Embryonic facial prominence (tissue), 1 donor: ENCODE measurements around the gene TMEM39A.

Source experiments
- DNase-seq: peaks from one replicate; pipeline ENCODE4 v3.0.0-alpha.2; 2016; ENCODE audit errors: extremely low spot score

TMEM39A gene

DNA sequence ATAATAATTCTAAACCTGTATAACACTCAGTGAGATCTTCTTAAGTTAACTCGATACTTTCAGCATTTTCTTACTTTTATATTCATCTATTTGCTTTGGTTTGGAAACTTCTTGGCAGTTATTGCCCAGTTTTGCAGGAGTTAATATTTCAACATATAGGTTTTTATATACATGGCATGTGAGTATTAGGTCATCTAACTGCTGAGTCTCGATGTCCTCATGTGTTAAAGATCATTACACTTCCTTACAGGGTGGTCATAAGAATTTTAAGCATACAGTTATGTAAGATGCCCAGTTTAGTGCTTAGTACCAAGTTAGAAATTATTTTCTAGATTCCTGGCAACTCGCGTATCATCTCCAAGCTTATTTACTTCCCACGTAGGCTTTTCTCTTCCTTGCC lies 62.9 kb downstream of the TMEM39A start:
- no peak for DNase-seq

- no peak for DNase-seq
These were observed 66.5 kb downstream of the TMEM39A start for GRCh38 chr3:119396870-119397269.

DNA sequence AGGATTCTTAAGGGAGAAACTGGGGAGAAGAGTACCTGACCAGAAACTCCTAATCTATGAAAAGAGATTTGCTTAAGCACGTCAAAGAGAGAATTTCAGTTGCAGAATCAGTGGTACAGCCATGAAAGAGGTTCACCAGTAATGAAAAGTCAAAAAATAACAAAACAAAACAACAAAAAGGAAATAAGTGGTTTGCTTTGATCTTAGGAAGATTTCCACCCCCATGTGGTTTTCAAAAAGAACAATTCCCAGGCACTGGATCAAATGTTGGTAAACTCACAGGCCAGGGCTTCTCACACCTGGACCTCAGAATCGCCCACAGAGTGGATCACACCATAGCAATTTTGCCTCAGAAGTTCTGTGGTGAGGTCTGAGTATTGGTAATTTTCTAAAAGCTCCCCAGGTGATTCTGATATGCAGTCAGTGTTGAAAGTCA lies 67.5 kb downstream of the TMEM39A start:
- DNase-seq, result no peak

GRCh38 chr3:119388577-119388976 lies 74.8 kb downstream of the TMEM39A start:
- DNase-seq, result no peak

DNA sequence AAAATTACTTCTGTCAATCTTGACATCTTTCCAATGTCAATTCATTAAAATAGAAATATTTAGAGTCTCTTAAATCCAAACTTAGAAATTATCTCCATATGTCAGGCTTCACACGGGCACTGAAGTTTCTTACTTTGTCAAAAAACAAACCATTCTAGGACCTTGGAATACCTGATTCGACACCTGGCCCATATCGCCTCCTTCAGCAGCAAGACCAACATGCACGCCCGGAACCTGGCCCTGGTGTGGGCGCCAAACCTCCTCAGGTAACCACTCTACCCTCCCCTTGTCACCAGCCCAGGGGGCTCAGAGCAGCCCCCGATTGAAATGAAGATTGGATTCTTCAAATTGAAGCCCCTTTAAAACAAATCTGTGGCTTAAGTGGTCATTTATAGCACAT lies 81.3 kb downstream of the TMEM39A start:
- no peak for DNase-seq

- no peak for DNase-seq
These were observed 82.7 kb downstream of the TMEM39A start for GRCh38 chr3:119380697-119381096.
